Mesodermal cell (in vitro differentiated cells): Measurements from ENCODE around the gene CCDC47.

Source experiments
- H3K27ac ChIP-seq: 2 replicates; pipeline ENCODE4 v1.7.0; 2013; ENCODE audit warnings: mild to moderate bottlenecking, low read depth, low read length, moderate library complexity; ENCODE audit not compliant: severe bottlenecking
- H3K36me3 ChIP-seq: 2 replicates; pipeline ENCODE4 v1.7.1; 2013; ENCODE audit warnings: mild to moderate bottlenecking, low read length, moderate library complexity; ENCODE audit not compliant: control insufficient read depth, insufficient read depth
- H3K4me1 ChIP-seq: one replicate; pipeline ENCODE4 v1.7.1; 2013; ENCODE audit warnings: mild to moderate bottlenecking, low read length; ENCODE audit not compliant: insufficient read depth, control insufficient read depth, poor library complexity, severe bottlenecking
- H3K4me3 ChIP-seq: 2 replicates; pipeline ENCODE4 v1.7.0; 2013; ENCODE audit warnings: low read length, control low read depth, mild to moderate bottlenecking; ENCODE audit not compliant: insufficient read depth, poor library complexity, severe bottlenecking; ENCODE audit errors: extremely low read depth
- H3K9me3 ChIP-seq: 2 replicates; pipeline ENCODE4 v1.7.1; 2013; ENCODE audit warnings: mild to moderate bottlenecking, low read length, moderate library complexity; ENCODE audit not compliant: control insufficient read depth
- WGBS, 2 experiments: methylation state at CpG; one replicate each; pipeline ENCODE4 v1.1.5; 2013; ENCODE audit warnings: missing lambda C conversion rate in 2 of 2; ENCODE audit not compliant: insufficient coverage in 2 of 2; 5-methylcytosine and 5-hydroxymethylcytosine counted together

CCDC47 gene

DNA sequence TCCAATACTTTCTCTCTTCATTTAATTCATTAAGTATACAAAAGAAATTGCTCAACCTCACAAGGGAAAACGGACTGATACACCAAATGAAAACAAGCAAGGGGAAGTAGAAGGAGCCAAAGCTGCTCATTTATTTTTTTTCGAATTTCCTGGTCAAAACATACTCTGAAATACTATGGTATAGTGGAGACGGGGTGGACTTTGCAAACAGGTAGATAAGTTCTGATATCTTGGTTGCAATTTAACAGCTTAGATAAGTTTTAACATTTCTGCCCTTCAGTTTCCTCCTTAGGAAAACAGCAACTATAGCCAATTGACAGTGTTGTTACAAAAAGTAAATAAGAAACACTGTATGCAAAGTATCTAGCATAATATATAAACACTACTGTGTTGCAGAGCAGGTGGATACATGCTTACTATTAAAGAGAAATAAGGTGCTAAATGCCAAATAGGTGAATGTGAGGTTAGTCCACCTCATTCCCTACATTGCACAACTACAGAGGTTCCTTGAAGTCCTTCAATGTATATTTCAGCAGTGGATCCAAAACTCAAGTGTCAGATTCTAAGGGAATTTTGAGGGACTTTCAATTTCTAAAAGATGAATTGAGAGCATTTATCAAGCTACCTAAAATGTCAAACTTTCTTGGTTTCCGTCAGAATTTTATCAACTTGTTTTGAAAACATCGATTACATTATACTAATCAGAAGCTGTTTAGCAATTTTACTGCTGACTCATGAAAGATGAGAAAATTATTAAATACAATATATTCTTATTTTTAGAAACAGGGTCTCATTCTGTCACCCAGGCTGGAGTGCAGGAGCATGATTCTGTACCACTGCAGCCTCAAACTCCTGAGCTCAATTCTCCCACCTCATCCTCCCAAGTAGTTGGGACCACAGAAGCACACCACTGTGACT is 11.0 kb downstream of the CCDC47 start:
- Histone ChIP-seq H3K9me3 (no peaks in the 10 kb centered on the region), H3K4me1 (no peaks in the 10 kb centered on the region), H3K36me3 (peaks cover 86% of the 10 kb centered on the region), H3K27ac (no peak overlapping the region), H3K4me3 (no peak overlapping the region)
- 100% methylated on average over 4 of the region's 5 CpGs; no CpG with 5 or more reads in 1 of the 2 experiments for WGBS, 2 experiments

DNA sequence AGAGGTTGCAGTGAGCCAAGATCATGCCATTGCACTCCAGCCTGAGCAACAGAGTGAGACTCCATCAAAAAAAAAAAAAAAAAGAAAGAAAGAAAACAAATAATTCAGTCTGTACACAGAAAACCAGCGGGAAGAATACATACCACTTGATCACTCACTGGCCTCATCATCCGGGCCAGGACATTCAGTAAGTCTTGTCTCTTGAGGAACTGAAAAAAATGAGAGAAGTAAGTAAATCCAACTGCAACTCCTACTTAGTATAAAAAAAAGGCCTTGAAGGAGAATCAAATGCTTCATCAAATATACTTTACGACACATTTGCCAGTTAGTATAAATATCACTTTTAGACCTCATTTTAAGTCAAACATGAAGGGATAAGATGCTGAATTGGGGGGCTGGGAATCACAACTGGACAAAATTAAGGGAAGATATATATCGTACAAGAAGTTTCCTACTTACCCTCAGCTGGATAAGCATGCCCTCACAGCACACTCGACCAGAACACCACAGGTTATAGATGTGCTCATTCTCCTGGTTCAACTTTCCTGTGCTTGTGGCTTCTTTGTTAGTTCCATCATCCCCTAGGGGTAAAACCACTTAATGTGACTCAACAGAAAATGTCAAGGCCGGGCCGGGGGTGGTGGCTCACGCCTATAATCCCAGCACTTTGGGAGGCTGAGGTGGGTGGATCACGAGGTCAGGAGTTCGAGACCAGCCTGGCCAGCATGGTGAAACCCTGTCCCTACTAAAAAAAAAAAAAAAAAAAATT is 12.4 kb downstream of the CCDC47 start:
- H3K27ac ChIP-seq = no peak overlapping the region
- H3K4me1 ChIP-seq = no peaks in the 10 kb centered on the region
- H3K36me3 ChIP-seq = peaks cover 90% of the 10 kb centered on the region
- 96 to 98% methylated on average over 2 to 5 of the region's 10 CpGs for WGBS, 2 experiments
- H3K9me3 ChIP-seq = no peaks in the 10 kb centered on the region
- H3K4me3 ChIP-seq = no peak overlapping the region

GRCh38 chr17:63758428-63758827 is 15.0 kb downstream of the CCDC47 start:
- peaks cover 89% of the 10 kb centered on the region for H3K36me3 ChIP-seq
- WGBS, 2 experiments = no CpG with 5 or more reads among the region's 2 CpGs

GRCh38 chr17:63754046-63754445 is 19.4 kb downstream of the CCDC47 start:
- H3K27ac ChIP-seq = no peak overlapping the region
- H3K36me3 ChIP-seq = peaks cover 90% of the 10 kb centered on the region
- no peaks in the 10 kb centered on the region for H3K4me1 ChIP-seq
- 100% methylated on average over 1 to 2 of the region's 3 CpGs for WGBS, 2 experiments
- H3K4me3 ChIP-seq = no peak overlapping the region
- H3K9me3 ChIP-seq = no peaks in the 10 kb centered on the region

More at GRCh38 chr17:63758428-63758827, 15.0 kb downstream of the CCDC47 start:
- Histone ChIP-seq H3K27ac (no peak overlapping the region), H3K9me3 (no peaks in the 10 kb centered on the region), H3K4me3 (no peak overlapping the region), H3K4me1 (no peaks in the 10 kb centered on the region)

- peaks cover 92% of the 10 kb centered on the region for H3K36me3 ChIP-seq
Observed at GRCh38 chr17:63753215-63753614, 20.2 kb downstream of the CCDC47 start.

DNA sequence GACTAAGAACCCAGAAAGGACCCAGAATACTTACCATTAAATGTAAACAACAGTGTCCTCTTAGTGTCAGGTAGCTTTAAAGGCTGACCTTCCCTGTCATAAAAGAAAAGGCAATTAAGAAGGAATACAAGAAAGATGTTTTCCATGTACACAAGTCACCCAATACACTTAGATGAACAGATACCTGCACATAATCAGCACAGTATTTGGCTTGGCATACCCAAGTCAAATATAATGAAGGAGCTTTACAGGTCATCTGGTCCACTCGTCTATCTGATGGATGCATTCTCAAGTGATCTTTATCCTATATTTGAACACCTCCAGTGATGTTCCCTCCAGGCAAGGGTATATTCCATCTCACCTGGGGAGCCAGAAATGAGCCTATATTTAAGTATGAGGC is 20.7 kb downstream of the CCDC47 start:
- WGBS, 2 experiments = 100% methylated on average over 1 of the region's 1 CpG
- no peak overlapping the region for H3K27ac ChIP-seq
- peaks cover 92% of the 10 kb centered on the region for H3K36me3 ChIP-seq
- no peaks in the 10 kb centered on the region for H3K9me3 ChIP-seq
- no peak overlapping the region for H3K4me3 ChIP-seq
- H3K4me1 ChIP-seq = no peaks in the 10 kb centered on the region

More at GRCh38 chr17:63753215-63753614, 20.2 kb downstream of the CCDC47 start:
- Histone ChIP-seq H3K9me3 (no peaks in the 10 kb centered on the region), H3K4me3 (no peak overlapping the region), H3K4me1 (no peaks in the 10 kb centered on the region), H3K27ac (no peak overlapping the region)
- WGBS, 2 experiments = 100% methylated on average over 1 of the region's 1 CpG; no CpG with 5 or more reads in 1 of the 2 experiments

- Histone ChIP-seq H3K36me3 (peaks cover 86% of the 10 kb centered on the region), H3K4me3 (no peak overlapping the region), H3K27ac (no peak overlapping the region), H3K4me1 (no peaks in the 10 kb centered on the region), H3K9me3 (no peaks in the 10 kb centered on the region)
- 92 to 94% methylated on average over 7 to 8 of the region's 8 CpGs for WGBS, 2 experiments
Observed at GRCh38 chr17:63751806-63752205, 21.6 kb downstream of the CCDC47 start.

- H3K36me3 ChIP-seq = peaks cover 15% of the 10 kb centered on the region
- H3K9me3 ChIP-seq = no peaks in the 10 kb centered on the region
- WGBS, 2 experiments = 0 to 2% methylated on average over 32 to 45 of the region's 61 CpGs
- H3K4me3 ChIP-seq = peak within 1 kb of the TSS; percentile 93
- H3K27ac ChIP-seq = peak within 1 kb of the TSS; percentile 90
- peaks cover 3% of the 10 kb centered on the region for H3K4me1 ChIP-seq
Observed at GRCh38 chr17:63741408-63742173, 31.8 kb downstream of the CCDC47 start, which contains the start of gene STRADA. Gene STRADA (minus strand): TSS chr17:63741799. CDS start chr17:63728369, 13,430 bp downstream.

GRCh38 chr17:63741143-63741407 is 32.3 kb downstream of the CCDC47 start:
- Histone ChIP-seq H3K27ac (peak overlapping the region; percentile 73), H3K4me1 (peaks cover 3% of the 10 kb centered on the region), H3K4me3 (peak overlapping the region; percentile 93), H3K9me3 (no peaks in the 10 kb centered on the region), H3K36me3 (peaks cover 12% of the 10 kb centered on the region)
- WGBS, 2 experiments = 0% methylated on average over 10 to 11 of the region's 14 CpGs

- Histone ChIP-seq H3K4me3 (peak overlapping the region; percentile 93), H3K36me3 (peaks cover 8% of the 10 kb centered on the region), H3K27ac (peak overlapping the region; percentile 73), H3K4me1 (peaks cover 3% of the 10 kb centered on the region), H3K9me3 (no peaks in the 10 kb centered on the region)
- WGBS, 2 experiments = 50% methylated on average over 2 of the region's 12 CpGs; no CpG with 5 or more reads in 1 of the 2 experiments
Observed at GRCh38 chr17:63740464-63741142, 32.8 kb downstream of the CCDC47 start.
